Esophagus squamous epithelium (tissue), 4 donors: ENCODE results near the gene RNASE9.

Experiments
- CTCF ChIP-seq, 6 experiments: fragments of 450-650 bp in 4 of 6; fragments of 200-600 bp in 2 of 6; sonication (generic) in 2 of 6; IDR thresholded peaks; one replicate each; pipeline ENCODE4 v1.5.1; 2016 to 2019; ENCODE audit warnings: antibody characterized with exemption in 6 of 6, mild to moderate bottlenecking in 4 of 6, moderate library complexity in 4 of 6
- POLR2A ChIP-seq, 4 donors: fragments of 450-650 bp; IDR thresholded peaks; one replicate each; pipeline ENCODE4 v1.6.1; 2017; ENCODE audit warnings: antibody characterized with exemption in 4 of 4, mild to moderate bottlenecking in 4 of 4, moderate library complexity in 3 of 4

- no peak for TF ChIP-seq CTCF (IDR thresholded peaks at IDR 0.05)
- no peak for TF ChIP-seq POLR2A (IDR thresholded peaks at IDR 0.05)
Observed at GRCh38 chr14:20548414-20549158, 12.3 kb downstream of the RNASE9 start.
